GM23338 (cell line): ENCODE measurements around the gene RBM17. TPM values are rescaled to one million over a fixed set of nuclear protein-coding genes. Genes with fewer than 3 reads are reported as not detected.

Experiments used
- ATAC-seq: fragments of 200-7000 bp; cut with Tn5 transposase; 3 replicates; pipeline ENCODE4 v1.9.1; 2020
- DNase-seq: peaks from one replicate; pipeline ENCODE4 v3.0.0-alpha.2; 2015; ENCODE audit warnings: low spot score
- H2AFZ ChIP-seq: fragments of 200-600 bp; sonication (generic); 2 replicates; pipeline ENCODE4 v1.8.0; 2016; ENCODE audit warnings: antibody characterized with exemption, mild to moderate bottlenecking, moderate library complexity
- H3F3A ChIP-seq: fragments of 200-600 bp; sonication (generic); replicated peaks from 2 replicates; pipeline ENCODE4 v1.8.0; 2017; ENCODE audit warnings: antibody characterized with exemption, mixed run types, low read depth
- H3K27ac ChIP-seq: fragments of 200-600 bp; sonication (generic); 2 replicates; pipeline ENCODE4 v1.6.1; 2016; ENCODE audit warnings: low read depth
- H3K27me3 ChIP-seq: fragments of 200-600 bp; sonication (generic); 2 replicates; pipeline ENCODE4 v1.8.0; 2016; ENCODE audit warnings: mild to moderate bottlenecking, mixed run types, moderate library complexity; ENCODE audit not compliant: insufficient read depth
- H3K36me3 ChIP-seq: fragments of 200-600 bp; sonication (generic); 2 replicates; pipeline ENCODE4 v1.8.0; 2016; ENCODE audit warnings: mild to moderate bottlenecking; ENCODE audit not compliant: insufficient read depth
- H3K4me1 ChIP-seq: fragments of 200-600 bp; sonication (generic); 2 replicates; pipeline ENCODE4 v1.8.0; 2016; ENCODE audit warnings: mild to moderate bottlenecking, moderate library complexity; ENCODE audit not compliant: insufficient read depth
- H3K4me2 ChIP-seq: fragments of 200-600 bp; sonication (generic); 2 replicates; pipeline ENCODE4 v1.7.1; 2017; ENCODE audit warnings: mixed run types
- H3K4me3 ChIP-seq: fragments of 200-600 bp; sonication (generic); 2 replicates; pipeline ENCODE4 v1.6.1; 2016; ENCODE audit warnings: mixed run types
- H3K79me2 ChIP-seq: fragments of 200-600 bp; sonication (generic); replicated peaks from 2 replicates; pipeline ENCODE4 v1.8.0; 2017; ENCODE audit warnings: mild to moderate bottlenecking; ENCODE audit not compliant: insufficient read depth
- H3K9me2 ChIP-seq: fragments of 200-600 bp; sonication (generic); 2 replicates; pipeline ENCODE4 v1.8.0; 2017; ENCODE audit not compliant: insufficient read depth
- H4K20me1 ChIP-seq: fragments of 200-600 bp; sonication (generic); replicated peaks from 2 replicates; pipeline ENCODE4 v1.8.0; 2017; ENCODE audit warnings: mild to moderate bottlenecking; ENCODE audit not compliant: insufficient read depth
- H3K27ac Mint-ChIP-seq: 2 replicates; pipeline ENCODE4 v1.8.0; 2020; ENCODE audit warnings: inconsistent platforms, mild to moderate bottlenecking, moderate library complexity, mixed read lengths
- H3K27me3 Mint-ChIP-seq: 3 replicates; pipeline ENCODE4 v1.8.0; 2022; ENCODE audit warnings: low read depth, mild to moderate bottlenecking, moderate library complexity, mixed read lengths, inconsistent platforms; ENCODE audit not compliant: insufficient read depth, poor library complexity
- H3K36me3 Mint-ChIP-seq: 3 replicates; pipeline ENCODE4 v1.8.0; 2021; ENCODE audit warnings: low read depth, mild to moderate bottlenecking, inconsistent platforms, moderate library complexity, mixed read lengths
- H3K4me1 Mint-ChIP-seq: 3 replicates; pipeline ENCODE4 v1.8.0; 2020; ENCODE audit warnings: mild to moderate bottlenecking, inconsistent platforms, mixed read lengths
- H3K4me3 Mint-ChIP-seq: 3 replicates; pipeline ENCODE4 v1.8.0; 2021; ENCODE audit warnings: moderate library complexity, mild to moderate bottlenecking, inconsistent platforms, mixed read lengths
- H3K9me3 Mint-ChIP-seq: 3 replicates; pipeline ENCODE4 v1.8.0; 2020; ENCODE audit warnings: moderate library complexity, mild to moderate bottlenecking, inconsistent platforms, mixed read lengths
- CREB1 ChIP-seq: fragments of 250-450 bp; sonication (Bioruptor Pico); IDR thresholded peaks from 2 replicates; pipeline ENCODE4 v1.5.0; 2020; ENCODE audit warnings: low read depth, mild to moderate bottlenecking, moderate library complexity
- EZH2 ChIP-seq: fragments of 200-600 bp; sonication (generic); IDR thresholded peaks from one replicate; pipeline ENCODE4 v1.8.0; 2017; ENCODE audit warnings: antibody characterized with exemption, mild to moderate bottlenecking, low read depth; ENCODE audit not compliant: unreplicated experiment
- EZH2phosphoT487 ChIP-seq: fragments of 200-600 bp; sonication (generic); IDR thresholded peaks from one replicate; pipeline ENCODE4 v1.8.1; 2018; ENCODE audit warnings: antibody characterized with exemption; ENCODE audit not compliant: unreplicated experiment
- JUNB ChIP-seq: IDR thresholded peaks from one replicate; pipeline ENCODE4 v1.6.1; 2016; ENCODE audit warnings: antibody characterized with exemption; ENCODE audit not compliant: unreplicated experiment
- POLR2AphosphoS5 ChIP-seq: IDR thresholded peaks from 2 replicates; pipeline ENCODE4 v1.6.1; 2016; ENCODE audit warnings: antibody characterized with exemption, low read depth
- STAT1 ChIP-seq: IDR thresholded peaks from one replicate; pipeline ENCODE4 v1.6.1; 2016; ENCODE audit warnings: antibody characterized with exemption; ENCODE audit not compliant: unreplicated experiment
- ZNF114 ChIP-seq: fragments of 250-450 bp; sonication (Bioruptor Pico); IDR thresholded peaks from 2 replicates; pipeline ENCODE4 v1.5.0; 2020; ENCODE audit warnings: mild to moderate bottlenecking, moderate library complexity
- ZNF331 ChIP-seq: fragments of 250-450 bp; sonication (Bioruptor Pico); IDR thresholded peaks from 2 replicates; pipeline ENCODE4 v1.5.0; 2020; ENCODE audit warnings: low read depth, mild to moderate bottlenecking, moderate library complexity
- polyA plus RNA-seq: library from polyadenylated mRNA; unstranded; fragments of >200 nt; fragmentation: Nextera tagmentation; extraction: Ambion mirVana; gene quantifications from 2 replicates; pipeline ENCODE4 v1.2.1, GENCODE V29; 2016
- total RNA-seq: library from RNA; depleted of rRNA; stranded (reverse); fragments of >200 nt; shearing (Covaris generic); gene quantifications from 2 replicates; pipeline ENCODE4 v1.2.3, GENCODE V29; 2014
- TF ChIP-seq, protein P1 (sequence below), 2 experiments: fragments of 200-600 bp in 1 of 2; sonication (generic) in 1 of 2; conservative IDR thresholded peaks; 2 replicates each; pipeline versions ENCODE4 v1.5.1 to v1.6.1; 2016 to 2017; ENCODE audit warnings: antibody characterized with exemption in 2 of 2, low read depth in 2 of 2, mild to moderate bottlenecking in 2 of 2, moderate library complexity in 1 of 2
- TF ChIP-seq, protein P2 (sequence below): IDR thresholded peaks from 2 replicates; pipeline ENCODE4 v1.6.1; 2016; ENCODE audit warnings: antibody characterized with exemption
- TF ChIP-seq, protein P3 (sequence below): IDR thresholded peaks from one replicate; pipeline ENCODE4 v1.6.1; 2018; ENCODE audit warnings: antibody characterized with exemption; ENCODE audit not compliant: unreplicated experiment

RBM17 gene
- total and polyA plus RNA-seq, 2 experiments from 2014 or later: 54.7 to 281 TPM

DNA sequence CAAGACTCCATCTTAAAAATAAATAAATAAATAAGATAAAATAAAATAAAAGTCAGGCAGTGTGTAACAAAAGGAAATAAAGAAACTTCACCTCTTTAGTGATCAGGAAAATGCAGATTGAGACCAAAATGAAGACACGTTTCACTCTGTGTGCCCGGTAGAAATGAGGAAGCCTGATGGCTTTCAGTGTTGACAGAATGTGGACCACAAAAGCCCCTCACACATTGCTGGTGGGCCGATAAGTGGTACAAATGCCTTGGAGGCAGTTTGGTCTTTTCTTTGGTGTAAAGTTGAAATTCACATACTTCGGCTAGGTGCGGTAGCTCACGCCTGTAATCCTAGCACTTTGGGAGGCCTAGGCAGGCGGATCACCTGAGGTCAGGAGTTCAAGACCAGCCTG, 69.4 kb downstream of the RBM17 start:
- no peak for DNase-seq
- no peaks in the 10 kb centered on the region for H3K36me3 ChIP-seq
- no peak overlapping the region for H3K4me3 Mint-ChIP-seq
- peaks cover 8% of the 10 kb centered on the region; the same call in 1 of the 2 replicates for H3K79me2 ChIP-seq
- no peaks in the 10 kb centered on the region; the same call in none of the 2 replicates for H4K20me1 ChIP-seq
- no peaks in the 10 kb centered on the region for H3F3A ChIP-seq
- no peak overlapping the region for H3K27ac Mint-ChIP-seq
- no peaks in the 10 kb centered on the region for H3K36me3 Mint-ChIP-seq
- no peak overlapping the region for H3K27ac ChIP-seq
- H3K27me3 Mint-ChIP-seq: peaks cover 11% of the 10 kb centered on the region
- no peaks in the 10 kb centered on the region for H3K9me3 Mint-ChIP-seq
- H2AFZ ChIP-seq: no peak overlapping the region
- no peaks in the 10 kb centered on the region for H3K9me2 ChIP-seq
- no peak overlapping the region for H3K4me3 ChIP-seq
- no peak for ATAC-seq
- H3K27me3 ChIP-seq: no peaks in the 10 kb centered on the region
- H3K4me2 ChIP-seq: no peak overlapping the region
- H3K4me1 Mint-ChIP-seq: peaks cover 8% of the 10 kb centered on the region
- TF ChIP-seq, protein P1, sequence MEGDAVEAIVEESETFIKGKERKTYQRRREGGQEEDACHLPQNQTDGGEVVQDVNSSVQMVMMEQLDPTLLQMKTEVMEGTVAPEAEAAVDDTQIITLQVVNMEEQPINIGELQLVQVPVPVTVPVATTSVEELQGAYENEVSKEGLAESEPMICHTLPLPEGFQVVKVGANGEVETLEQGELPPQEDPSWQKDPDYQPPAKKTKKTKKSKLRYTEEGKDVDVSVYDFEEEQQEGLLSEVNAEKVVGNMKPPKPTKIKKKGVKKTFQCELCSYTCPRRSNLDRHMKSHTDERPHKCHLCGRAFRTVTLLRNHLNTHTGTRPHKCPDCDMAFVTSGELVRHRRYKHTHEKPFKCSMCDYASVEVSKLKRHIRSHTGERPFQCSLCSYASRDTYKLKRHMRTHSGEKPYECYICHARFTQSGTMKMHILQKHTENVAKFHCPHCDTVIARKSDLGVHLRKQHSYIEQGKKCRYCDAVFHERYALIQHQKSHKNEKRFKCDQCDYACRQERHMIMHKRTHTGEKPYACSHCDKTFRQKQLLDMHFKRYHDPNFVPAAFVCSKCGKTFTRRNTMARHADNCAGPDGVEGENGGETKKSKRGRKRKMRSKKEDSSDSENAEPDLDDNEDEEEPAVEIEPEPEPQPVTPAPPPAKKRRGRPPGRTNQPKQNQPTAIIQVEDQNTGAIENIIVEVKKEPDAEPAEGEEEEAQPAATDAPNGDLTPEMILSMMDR (conservative IDR thresholded peaks at IDR 0.05; ENCODE audit: low read depth in 2 of 2): no peak
- TF ChIP-seq ZNF331 (CRISPR knock-in tag): no peak
- no peak for TF ChIP-seq ZNF114
- no peak for TF ChIP-seq STAT1
- TF ChIP-seq POLR2AphosphoS5: no peak
- no peak for TF ChIP-seq EZH2phosphoT487
- TF ChIP-seq EZH2: no peak
- TF ChIP-seq, protein P2, sequence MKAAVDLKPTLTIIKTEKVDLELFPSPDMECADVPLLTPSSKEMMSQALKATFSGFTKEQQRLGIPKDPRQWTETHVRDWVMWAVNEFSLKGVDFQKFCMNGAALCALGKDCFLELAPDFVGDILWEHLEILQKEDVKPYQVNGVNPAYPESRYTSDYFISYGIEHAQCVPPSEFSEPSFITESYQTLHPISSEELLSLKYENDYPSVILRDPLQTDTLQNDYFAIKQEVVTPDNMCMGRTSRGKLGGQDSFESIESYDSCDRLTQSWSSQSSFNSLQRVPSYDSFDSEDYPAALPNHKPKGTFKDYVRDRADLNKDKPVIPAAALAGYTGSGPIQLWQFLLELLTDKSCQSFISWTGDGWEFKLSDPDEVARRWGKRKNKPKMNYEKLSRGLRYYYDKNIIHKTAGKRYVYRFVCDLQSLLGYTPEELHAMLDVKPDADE: no peak
- no peak for TF ChIP-seq JUNB
- TF ChIP-seq CREB1 (CRISPR knock-in tag): no peak
- H3K4me1 ChIP-seq: peaks cover 8% of the 10 kb centered on the region; the same call in 1 of the 2 replicates

DNA sequence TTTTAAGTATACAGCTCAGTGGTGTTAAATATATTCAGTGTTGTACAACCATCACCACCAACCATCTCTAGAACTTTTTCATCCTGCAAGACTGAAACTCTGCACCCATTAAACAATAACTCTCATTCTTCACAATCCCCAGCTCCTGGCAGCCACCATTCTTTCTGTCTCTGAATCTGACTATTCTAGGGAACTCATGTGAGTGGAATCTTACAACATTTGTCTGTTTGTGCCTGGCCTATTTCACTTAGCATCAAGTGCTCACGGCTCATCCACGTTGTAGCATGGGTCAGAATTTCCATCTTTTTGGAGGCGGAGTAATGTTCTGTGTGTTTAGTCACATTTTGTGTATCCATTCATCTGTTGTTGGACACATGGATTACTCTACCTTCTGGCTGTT, 73.1 kb downstream of the RBM17 start:
- no peaks in the 10 kb centered on the region for H3K9me2 ChIP-seq
- H3K4me3 Mint-ChIP-seq: no peak overlapping the region
- H3K4me3 ChIP-seq: no peak overlapping the region
- peaks cover 6% of the 10 kb centered on the region; the same call in 1 of the 3 replicates for H3K36me3 Mint-ChIP-seq
- peaks cover 17% of the 10 kb centered on the region for H3K4me1 Mint-ChIP-seq
- H3K27me3 Mint-ChIP-seq: peaks cover 9% of the 10 kb centered on the region
- H3K9me3 Mint-ChIP-seq: peaks cover 3% of the 10 kb centered on the region; the same call in 2 of the 3 replicates
- H3K4me1 ChIP-seq: peaks cover 9% of the 10 kb centered on the region; the same call in 1 of the 2 replicates
- H3K36me3 ChIP-seq: no peaks in the 10 kb centered on the region
- no peak overlapping the region for H3K27ac ChIP-seq
- no peaks in the 10 kb centered on the region for H3K27me3 ChIP-seq
- no peaks in the 10 kb centered on the region; the same call in none of the 2 replicates for H4K20me1 ChIP-seq
- peaks cover 30% of the 10 kb centered on the region for H3K79me2 ChIP-seq
- no peak for TF ChIP-seq ZNF114
- no peak for TF ChIP-seq JUNB
- TF ChIP-seq, protein P2: no peak
- TF ChIP-seq, protein P3, sequence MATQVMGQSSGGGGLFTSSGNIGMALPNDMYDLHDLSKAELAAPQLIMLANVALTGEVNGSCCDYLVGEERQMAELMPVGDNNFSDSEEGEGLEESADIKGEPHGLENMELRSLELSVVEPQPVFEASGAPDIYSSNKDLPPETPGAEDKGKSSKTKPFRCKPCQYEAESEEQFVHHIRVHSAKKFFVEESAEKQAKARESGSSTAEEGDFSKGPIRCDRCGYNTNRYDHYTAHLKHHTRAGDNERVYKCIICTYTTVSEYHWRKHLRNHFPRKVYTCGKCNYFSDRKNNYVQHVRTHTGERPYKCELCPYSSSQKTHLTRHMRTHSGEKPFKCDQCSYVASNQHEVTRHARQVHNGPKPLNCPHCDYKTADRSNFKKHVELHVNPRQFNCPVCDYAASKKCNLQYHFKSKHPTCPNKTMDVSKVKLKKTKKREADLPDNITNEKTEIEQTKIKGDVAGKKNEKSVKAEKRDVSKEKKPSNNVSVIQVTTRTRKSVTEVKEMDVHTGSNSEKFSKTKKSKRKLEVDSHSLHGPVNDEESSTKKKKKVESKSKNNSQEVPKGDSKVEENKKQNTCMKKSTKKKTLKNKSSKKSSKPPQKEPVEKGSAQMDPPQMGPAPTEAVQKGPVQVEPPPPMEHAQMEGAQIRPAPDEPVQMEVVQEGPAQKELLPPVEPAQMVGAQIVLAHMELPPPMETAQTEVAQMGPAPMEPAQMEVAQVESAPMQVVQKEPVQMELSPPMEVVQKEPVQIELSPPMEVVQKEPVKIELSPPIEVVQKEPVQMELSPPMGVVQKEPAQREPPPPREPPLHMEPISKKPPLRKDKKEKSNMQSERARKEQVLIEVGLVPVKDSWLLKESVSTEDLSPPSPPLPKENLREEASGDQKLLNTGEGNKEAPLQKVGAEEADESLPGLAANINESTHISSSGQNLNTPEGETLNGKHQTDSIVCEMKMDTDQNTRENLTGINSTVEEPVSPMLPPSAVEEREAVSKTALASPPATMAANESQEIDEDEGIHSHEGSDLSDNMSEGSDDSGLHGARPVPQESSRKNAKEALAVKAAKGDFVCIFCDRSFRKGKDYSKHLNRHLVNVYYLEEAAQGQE: no peak
- no peak for DNase-seq
- H3F3A ChIP-seq: no peaks in the 10 kb centered on the region
- no peak overlapping the region for H2AFZ ChIP-seq
- no peak overlapping the region for H3K4me2 ChIP-seq
- H3K27ac Mint-ChIP-seq: no peak overlapping the region
- no peak for ATAC-seq
